ENCODE measurements around the gene GAK. TPM values are rescaled to one million over a fixed set of nuclear protein-coding genes. Genes with fewer than 3 reads are reported as not detected.

The GAK gene
- total and polyA plus RNA-seq, 2 of the 13 experiments (the other 11 are each of a cell fraction or from before 2014, with no cell fraction given), result 17.5 to 44.3 TPM

DNA sequence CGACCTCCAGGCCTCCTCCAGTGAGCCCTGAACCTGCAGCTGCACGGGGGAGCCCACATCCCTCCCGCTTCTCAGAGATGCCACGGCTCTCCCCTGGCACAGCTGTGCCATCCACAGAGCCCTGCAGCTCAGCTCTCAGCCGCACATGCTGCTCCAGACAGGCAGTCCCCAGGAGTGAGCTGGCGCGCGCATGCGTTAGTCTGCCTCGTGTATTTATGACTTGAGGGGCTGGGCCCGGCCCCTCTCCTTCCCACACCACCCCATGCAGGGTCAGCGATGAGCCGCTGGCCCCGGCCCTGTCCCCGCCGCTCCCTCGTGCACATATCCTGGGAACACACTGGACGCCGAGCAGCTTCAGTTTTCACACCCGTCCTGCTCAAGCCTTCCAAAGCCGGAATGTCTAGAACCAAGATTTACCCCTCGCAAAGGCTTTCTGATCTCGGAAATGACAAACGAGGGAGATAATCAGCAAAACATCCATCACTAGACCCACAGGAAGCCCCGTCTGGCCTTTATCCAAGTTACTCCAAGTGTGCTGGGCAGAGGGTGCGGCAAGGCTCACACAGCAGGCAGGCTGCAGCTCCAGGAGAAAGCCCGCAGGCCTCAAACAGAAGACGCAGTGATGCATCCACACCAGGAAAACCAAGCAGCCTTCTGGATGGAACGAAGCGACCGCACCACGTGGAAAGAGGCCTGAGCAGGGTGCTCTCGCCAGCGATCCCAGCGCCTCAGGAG is 24.3 kb downstream of the GAK start (continued):
- TF ChIP-seq GZF1 (CRISPR knock-in tag; IDR thresholded peaks at IDR 0.05) (no peak), ZNF839 (CRISPR knock-in tag; IDR thresholded peaks at IDR 0.05; ENCODE audit: borderline replicate concordance) (no peak), KDM1A (CRISPR knock-in tag; IDR thresholded peaks at IDR 0.05) (no peak), KDM5A (IDR thresholded peaks at IDR 0.05; ENCODE audit: borderline replicate concordance, low read length) (no peak), MED8 (CRISPR knock-in tag; IDR thresholded peaks at IDR 0.05; ENCODE audit: insufficient replicate concordance) (no peak)
- TF ChIP-seq, protein P1, sequence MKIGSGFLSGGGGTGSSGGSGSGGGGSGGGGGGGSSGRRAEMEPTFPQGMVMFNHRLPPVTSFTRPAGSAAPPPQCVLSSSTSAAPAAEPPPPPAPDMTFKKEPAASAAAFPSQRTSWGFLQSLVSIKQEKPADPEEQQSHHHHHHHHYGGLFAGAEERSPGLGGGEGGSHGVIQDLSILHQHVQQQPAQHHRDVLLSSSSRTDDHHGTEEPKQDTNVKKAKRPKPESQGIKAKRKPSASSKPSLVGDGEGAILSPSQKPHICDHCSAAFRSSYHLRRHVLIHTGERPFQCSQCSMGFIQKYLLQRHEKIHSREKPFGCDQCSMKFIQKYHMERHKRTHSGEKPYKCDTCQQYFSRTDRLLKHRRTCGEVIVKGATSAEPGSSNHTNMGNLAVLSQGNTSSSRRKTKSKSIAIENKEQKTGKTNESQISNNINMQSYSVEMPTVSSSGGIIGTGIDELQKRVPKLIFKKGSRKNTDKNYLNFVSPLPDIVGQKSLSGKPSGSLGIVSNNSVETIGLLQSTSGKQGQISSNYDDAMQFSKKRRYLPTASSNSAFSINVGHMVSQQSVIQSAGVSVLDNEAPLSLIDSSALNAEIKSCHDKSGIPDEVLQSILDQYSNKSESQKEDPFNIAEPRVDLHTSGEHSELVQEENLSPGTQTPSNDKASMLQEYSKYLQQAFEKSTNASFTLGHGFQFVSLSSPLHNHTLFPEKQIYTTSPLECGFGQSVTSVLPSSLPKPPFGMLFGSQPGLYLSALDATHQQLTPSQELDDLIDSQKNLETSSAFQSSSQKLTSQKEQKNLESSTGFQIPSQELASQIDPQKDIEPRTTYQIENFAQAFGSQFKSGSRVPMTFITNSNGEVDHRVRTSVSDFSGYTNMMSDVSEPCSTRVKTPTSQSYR (CRISPR knock-in tag; IDR thresholded peaks at IDR 0.05; ENCODE audit: borderline replicate concordance), result no peak
- TF ChIP-seq, protein P2, sequence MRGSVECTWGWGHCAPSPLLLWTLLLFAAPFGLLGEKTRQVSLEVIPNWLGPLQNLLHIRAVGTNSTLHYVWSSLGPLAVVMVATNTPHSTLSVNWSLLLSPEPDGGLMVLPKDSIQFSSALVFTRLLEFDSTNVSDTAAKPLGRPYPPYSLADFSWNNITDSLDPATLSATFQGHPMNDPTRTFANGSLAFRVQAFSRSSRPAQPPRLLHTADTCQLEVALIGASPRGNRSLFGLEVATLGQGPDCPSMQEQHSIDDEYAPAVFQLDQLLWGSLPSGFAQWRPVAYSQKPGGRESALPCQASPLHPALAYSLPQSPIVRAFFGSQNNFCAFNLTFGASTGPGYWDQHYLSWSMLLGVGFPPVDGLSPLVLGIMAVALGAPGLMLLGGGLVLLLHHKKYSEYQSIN (CRISPR knock-in tag; IDR thresholded peaks at IDR 0.05; ENCODE audit: borderline replicate concordance), result no peak

DNA sequence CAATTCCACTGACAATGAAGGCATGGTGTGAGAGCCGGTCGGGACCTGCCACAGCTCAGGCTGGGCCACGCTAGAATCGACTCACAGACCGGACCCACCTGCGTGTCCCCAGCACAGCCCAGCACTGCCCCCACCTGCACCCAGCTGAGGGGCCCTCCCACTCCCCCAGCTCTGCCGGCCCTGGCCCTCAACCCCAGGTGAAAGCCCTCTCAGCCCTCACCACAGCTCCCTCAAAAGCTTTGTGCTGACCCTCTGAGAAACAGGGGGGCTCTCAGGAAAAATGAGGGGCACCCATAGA is 25.1 kb downstream of the GAK start:
- Histone ChIP-seq H3K9me3 (ENCODE audit: low read length) (no peaks in the 10 kb centered on the region), H2AFZ (ENCODE audit: low read length) (no peak overlapping the region), H3K36me3 (replicated peaks in 1 of 2; ENCODE audit: control insufficient read depth in 1 of 2, insufficient read depth in 2 of 2, low read length in 2 of 2) (peaks cover 14 to 23% of the 10 kb centered on the region in 2 experiments; a peak in 3 of 5 replicates), H3K4me1 (ENCODE audit: insufficient read depth, low read length) (no peaks in the 10 kb centered on the region), H3K4me2 (ENCODE audit: low read depth, low read length) (no peak overlapping the region), H3K4me3 (replicated peaks in 1 of 3; ENCODE audit: insufficient read depth in 1 of 3, low read depth in 2 of 3, low read length in 3 of 3) (no peak overlapping the region), H3K9ac (ENCODE audit: insufficient read depth, low read depth, low read length) (no peak overlapping the region), H3K27me3 (ENCODE audit: control insufficient read depth in 1 of 2, insufficient read depth in 2 of 2, low read length in 2 of 2) (no peaks in the 10 kb centered on the region), H3K79me2 (ENCODE audit: insufficient read depth, low read length) (no peaks in the 10 kb centered on the region), H3K27ac (ENCODE audit: extremely low read length, insufficient read depth, low read length) (no peak overlapping the region), H4K20me1 (ENCODE audit: insufficient read depth, low read length) (no peaks in the 10 kb centered on the region)
- ATAC-seq (no peak), FAIRE-seq (no peak), DNase-seq (ENCODE audit: low spot score) (no peak)
- 81% methylated on average over 7 of the region's 7 CpGs for WGBS (ENCODE audit: low lambda C conversion rate)
- in situ Hi-C loops (cut with HindIII; ENCODE audit: extremely low pct_ligation_motif_present, low pct_unique_long_range_greater_than_20kb) (no loop called here), intact Hi-C loops (cut with micrococcal nuclease; ENCODE audit: unreplicated experiment) (no loop called here)
- no TSS peak for BruUV-seq (replicated peaks)
- CTCF ChIA-PET (ENCODE audit: low intra/inter-chr PET ratio, low total read pairs), result no interaction called here
- POLR2A ChIA-PET, result no interaction called here
- TF ChIP-seq ZNF598 (CRISPR knock-in tag; IDR thresholded peaks at IDR 0.05; ENCODE audit: borderline replicate concordance), result no peak
- no peak for TF ChIP-seq ZNF354B (CRISPR knock-in tag; IDR thresholded peaks at IDR 0.05)
- no peak for TF ChIP-seq ZNF136 (CRISPR knock-in tag; IDR thresholded peaks at IDR 0.05; ENCODE audit: low read depth)
- TF ChIP-seq ZNF253 (CRISPR knock-in tag; IDR thresholded peaks at IDR 0.05; ENCODE audit: borderline replicate concordance), result no peak
- TF ChIP-seq ZNF280D (CRISPR knock-in tag; IDR thresholded peaks at IDR 0.05), result no peak
- TF ChIP-seq GZF1 (CRISPR knock-in tag; IDR thresholded peaks at IDR 0.05), result no peak
- TF ChIP-seq, protein P3, sequence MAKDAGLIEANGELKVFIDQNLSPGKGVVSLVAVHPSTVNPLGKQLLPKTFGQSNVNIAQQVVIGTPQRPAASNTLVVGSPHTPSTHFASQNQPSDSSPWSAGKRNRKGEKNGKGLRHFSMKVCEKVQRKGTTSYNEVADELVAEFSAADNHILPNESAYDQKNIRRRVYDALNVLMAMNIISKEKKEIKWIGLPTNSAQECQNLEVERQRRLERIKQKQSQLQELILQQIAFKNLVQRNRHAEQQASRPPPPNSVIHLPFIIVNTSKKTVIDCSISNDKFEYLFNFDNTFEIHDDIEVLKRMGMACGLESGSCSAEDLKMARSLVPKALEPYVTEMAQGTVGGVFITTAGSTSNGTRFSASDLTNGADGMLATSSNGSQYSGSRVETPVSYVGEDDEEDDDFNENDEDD (CRISPR knock-in tag; IDR thresholded peaks at IDR 0.05; ENCODE audit: borderline replicate concordance), result no peak
- no peak for TF ChIP-seq AKAP8 (CRISPR knock-in tag; IDR thresholded peaks at IDR 0.05)
- TF ChIP-seq ZNF296 (CRISPR knock-in tag; conservative IDR thresholded peaks at IDR 0.05), result no peak
